Measurements from ENCODE around the gene THBD. TPM values are rescaled to one million over a fixed set of nuclear protein-coding genes. Genes with fewer than 3 reads are reported as not detected.
A peak's percentile ranks its signal among the peaks of the same experiment; 100 is the strongest.

Gene THBD
- total RNA-seq, 1 donor from 2014 or later, result 5.8 TPM

DNA sequence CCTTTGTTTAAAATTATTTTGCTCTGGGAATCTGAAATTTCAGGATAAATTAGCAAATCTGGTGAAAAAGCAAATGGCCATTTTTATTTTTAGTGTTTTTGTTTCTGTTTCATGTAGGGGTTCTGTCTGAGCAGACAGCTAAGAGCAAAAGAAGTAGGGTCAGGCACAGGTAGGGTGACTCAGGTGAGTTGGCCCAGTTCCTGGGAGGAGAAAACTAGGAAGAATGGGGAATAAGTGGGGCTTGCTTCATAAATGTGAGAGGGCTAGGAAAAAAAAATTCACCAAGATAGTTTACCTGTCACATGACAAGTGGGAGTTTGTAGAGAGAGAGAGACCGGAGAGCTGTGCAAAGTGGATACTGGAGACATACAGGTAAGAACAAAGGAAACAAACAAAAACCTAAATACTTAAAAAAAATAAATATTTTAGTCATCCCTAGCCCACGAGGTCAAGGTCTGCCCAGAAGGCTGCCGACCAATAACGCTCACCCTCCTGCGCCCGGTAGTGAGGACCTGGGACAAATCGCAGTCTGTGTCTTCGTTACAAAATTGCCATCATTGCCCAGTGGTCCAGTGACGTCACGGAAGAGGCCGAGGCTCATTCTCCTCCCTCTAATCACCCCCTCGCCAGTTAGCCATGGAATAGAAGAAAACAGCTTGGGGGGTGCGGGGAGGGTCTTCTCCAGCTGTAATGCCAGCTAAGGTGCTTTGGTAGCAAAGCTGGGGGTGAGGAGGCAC is 2.3 kb downstream of the THBD start:
- Mint-ChIP-seq H3K4me1 (ENCODE audit: unreplicated experiment) (peaks cover 20% of the 10 kb centered on the region), H3K4me3 (peak overlapping the region; percentile 81), H3K36me3 (peaks cover 3% of the 10 kb centered on the region), H3K27me3 (peaks cover 72% of the 10 kb centered on the region), H3K27ac (no peak overlapping the region), H3K9me3 (no peaks in the 10 kb centered on the region)
- peak; percentile 29 for DNase-seq (ENCODE audit: extremely low spot score, unreplicated experiment)
- TF ChIP-seq, protein P1, sequence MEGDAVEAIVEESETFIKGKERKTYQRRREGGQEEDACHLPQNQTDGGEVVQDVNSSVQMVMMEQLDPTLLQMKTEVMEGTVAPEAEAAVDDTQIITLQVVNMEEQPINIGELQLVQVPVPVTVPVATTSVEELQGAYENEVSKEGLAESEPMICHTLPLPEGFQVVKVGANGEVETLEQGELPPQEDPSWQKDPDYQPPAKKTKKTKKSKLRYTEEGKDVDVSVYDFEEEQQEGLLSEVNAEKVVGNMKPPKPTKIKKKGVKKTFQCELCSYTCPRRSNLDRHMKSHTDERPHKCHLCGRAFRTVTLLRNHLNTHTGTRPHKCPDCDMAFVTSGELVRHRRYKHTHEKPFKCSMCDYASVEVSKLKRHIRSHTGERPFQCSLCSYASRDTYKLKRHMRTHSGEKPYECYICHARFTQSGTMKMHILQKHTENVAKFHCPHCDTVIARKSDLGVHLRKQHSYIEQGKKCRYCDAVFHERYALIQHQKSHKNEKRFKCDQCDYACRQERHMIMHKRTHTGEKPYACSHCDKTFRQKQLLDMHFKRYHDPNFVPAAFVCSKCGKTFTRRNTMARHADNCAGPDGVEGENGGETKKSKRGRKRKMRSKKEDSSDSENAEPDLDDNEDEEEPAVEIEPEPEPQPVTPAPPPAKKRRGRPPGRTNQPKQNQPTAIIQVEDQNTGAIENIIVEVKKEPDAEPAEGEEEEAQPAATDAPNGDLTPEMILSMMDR (conservative IDR thresholded peaks at IDR 0.05), result no peak

DNA sequence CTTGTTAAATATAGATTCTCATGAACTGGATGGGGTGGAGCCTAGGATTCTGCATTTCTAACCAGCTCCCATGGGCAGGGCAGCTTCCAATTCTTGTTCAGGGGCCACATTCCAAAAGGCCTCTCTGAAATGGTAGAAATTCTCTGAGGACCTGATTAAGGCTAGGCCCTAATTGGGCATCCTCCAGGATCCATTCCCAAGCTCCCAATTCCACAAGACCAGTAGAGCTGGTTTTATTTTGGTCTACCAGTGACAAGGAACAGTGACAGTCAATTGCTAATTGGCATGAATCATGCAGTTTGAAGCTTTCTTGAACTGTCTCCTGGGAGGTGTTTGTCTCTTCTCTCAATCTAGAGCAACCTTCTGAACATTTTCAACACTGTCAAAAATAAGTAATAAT is 3.0 kb downstream of the THBD start:
- DNase-seq (ENCODE audit: extremely low spot score, unreplicated experiment), result no peak
- TF ChIP-seq, protein P1 (conservative IDR thresholded peaks at IDR 0.05), result no peak
- Mint-ChIP-seq H3K9me3 (no peaks in the 10 kb centered on the region), H3K27me3 (peaks cover 73% of the 10 kb centered on the region), H3K27ac (no peak overlapping the region), H3K4me3 (peak overlapping the region; percentile 81), H3K36me3 (peaks cover 3% of the 10 kb centered on the region), H3K4me1 (ENCODE audit: unreplicated experiment) (peaks cover 19% of the 10 kb centered on the region)

DNA sequence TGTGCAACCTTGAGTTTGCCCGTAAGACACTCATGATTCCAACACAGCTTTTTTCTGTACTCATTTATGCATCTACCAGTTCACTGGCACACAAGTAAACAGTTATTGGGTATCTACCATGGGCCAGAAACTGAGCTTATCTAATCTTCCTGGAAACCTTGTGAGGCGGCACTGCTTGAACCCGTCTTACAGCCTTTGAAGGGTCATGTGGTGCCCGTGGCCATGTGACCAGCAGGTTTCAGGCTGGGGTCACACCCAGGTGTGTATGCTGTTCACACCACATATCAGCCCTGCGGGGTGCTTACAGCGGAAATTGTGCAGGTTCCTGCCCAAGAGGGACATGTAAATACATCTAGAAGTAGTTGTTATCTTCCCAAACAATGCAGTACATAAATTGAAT is 6.1 kb downstream of the THBD start:
- DNase-seq (ENCODE audit: extremely low spot score, unreplicated experiment), result no peak
- peaks cover 83% of the 10 kb centered on the region for H3K27me3 Mint-ChIP-seq
- no peak overlapping the region for H3K27ac Mint-ChIP-seq
- peaks cover 14% of the 10 kb centered on the region for H3K4me1 Mint-ChIP-seq (ENCODE audit: unreplicated experiment)
- no peaks in the 10 kb centered on the region for H3K9me3 Mint-ChIP-seq
- TF ChIP-seq, protein P1 (conservative IDR thresholded peaks at IDR 0.05), result no peak
- H3K4me3 Mint-ChIP-seq, result no peak overlapping the region
- H3K36me3 Mint-ChIP-seq, result peaks cover 3% of the 10 kb centered on the region

DNA sequence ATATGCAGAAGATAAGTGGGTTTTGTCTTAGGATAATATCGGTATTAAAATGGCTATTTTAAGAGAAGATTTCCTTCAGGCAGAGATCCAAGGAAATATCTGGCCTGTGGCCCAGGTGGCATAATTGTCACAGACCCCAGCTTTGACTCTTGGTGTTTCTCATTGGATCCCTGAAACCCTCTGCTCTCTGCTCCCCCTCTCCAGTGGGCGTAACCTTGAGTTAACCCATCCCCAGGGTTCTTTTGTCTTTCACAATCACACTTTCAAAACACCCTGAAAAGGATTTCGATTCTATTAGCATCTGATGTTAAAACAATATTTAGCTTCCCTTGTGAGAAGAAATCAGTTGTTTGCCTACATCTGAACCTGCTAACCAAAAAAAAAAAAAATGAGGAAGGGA is 7.2 kb downstream of the THBD start:
- Mint-ChIP-seq H3K4me1 (ENCODE audit: unreplicated experiment) (peaks cover 15% of the 10 kb centered on the region), H3K4me3 (no peak overlapping the region), H3K9me3 (no peaks in the 10 kb centered on the region), H3K36me3 (peaks cover 3% of the 10 kb centered on the region), H3K27ac (no peak overlapping the region), H3K27me3 (peaks cover 86% of the 10 kb centered on the region)
- DNase-seq (ENCODE audit: extremely low spot score, unreplicated experiment), result no peak
- TF ChIP-seq, protein P1 (conservative IDR thresholded peaks at IDR 0.05), result no peak

DNA sequence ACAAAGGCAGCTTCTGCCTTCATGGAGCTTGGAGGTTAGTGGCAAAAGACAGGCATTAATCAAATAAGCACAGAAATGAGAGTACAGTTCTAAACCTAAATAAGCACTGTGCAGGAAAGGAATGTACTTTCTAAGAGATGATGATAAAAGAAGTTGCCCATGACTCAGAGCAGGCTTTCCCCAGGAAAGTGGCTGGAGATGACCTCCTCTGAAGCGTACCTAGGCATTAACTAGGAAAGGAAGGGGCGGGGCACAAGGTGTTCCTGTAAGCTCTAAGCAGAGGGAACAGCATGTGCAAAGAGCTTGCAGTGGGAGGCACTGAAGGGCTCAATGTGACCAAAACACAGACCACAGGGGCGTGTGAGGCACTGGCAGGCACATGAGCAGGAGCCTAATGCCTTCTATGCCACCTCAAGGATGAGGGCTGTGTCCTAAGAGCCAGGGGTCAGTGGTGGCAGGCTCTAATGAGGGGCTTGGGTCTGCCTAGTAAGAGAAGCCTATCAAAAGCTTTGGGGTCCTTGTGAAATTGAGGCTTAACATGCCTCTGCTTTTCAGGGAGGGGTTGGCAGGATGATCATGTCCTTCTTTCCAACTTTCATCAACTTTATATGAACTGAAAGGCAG is 9.5 kb downstream of the THBD start:
- no peak overlapping the region for H3K4me3 Mint-ChIP-seq

More for the DNA sequence above, 9.5 kb downstream of the THBD start:
- H3K27ac Mint-ChIP-seq, result no peak overlapping the region
- TF ChIP-seq, protein P1 (conservative IDR thresholded peaks at IDR 0.05), result no peak
- no peaks in the 10 kb centered on the region for H3K36me3 Mint-ChIP-seq
- H3K4me1 Mint-ChIP-seq (ENCODE audit: unreplicated experiment), result peaks cover 13% of the 10 kb centered on the region
- H3K27me3 Mint-ChIP-seq, result peaks cover 87% of the 10 kb centered on the region
- no peaks in the 10 kb centered on the region for H3K9me3 Mint-ChIP-seq
- DNase-seq (ENCODE audit: extremely low spot score, unreplicated experiment), result peak; percentile 32

Measured in type B pancreatic cell (in vitro differentiated cells).